Stromal cell of bone marrow (primary cell): Measurements from ENCODE around the gene FNDC10.
"Not testable (repeated sequence)": the region's sequence is repeated elsewhere in the genome, so short reads cannot be mapped to it uniquely, and the experiment has no call there.

Experiments
- DNase-seq: peaks from one replicate; pipeline ENCODE4 v3.0.0-alpha.2; 2012; ENCODE audit warnings: low read depth

Gene FNDC10

GRCh38 chr1:1599935-1600860 lies at the start of gene FNDC10:
Gene FNDC10 (minus strand): TSS chr1:1600135. CDS start chr1:1600015, 120 bp downstream.
- DNase-seq, result no peak

- not testable (repeated sequence) for DNase-seq
Measured at GRCh38 chr1:1648265-1648664, 48.3 kb upstream of the FNDC10 start.

DNA sequence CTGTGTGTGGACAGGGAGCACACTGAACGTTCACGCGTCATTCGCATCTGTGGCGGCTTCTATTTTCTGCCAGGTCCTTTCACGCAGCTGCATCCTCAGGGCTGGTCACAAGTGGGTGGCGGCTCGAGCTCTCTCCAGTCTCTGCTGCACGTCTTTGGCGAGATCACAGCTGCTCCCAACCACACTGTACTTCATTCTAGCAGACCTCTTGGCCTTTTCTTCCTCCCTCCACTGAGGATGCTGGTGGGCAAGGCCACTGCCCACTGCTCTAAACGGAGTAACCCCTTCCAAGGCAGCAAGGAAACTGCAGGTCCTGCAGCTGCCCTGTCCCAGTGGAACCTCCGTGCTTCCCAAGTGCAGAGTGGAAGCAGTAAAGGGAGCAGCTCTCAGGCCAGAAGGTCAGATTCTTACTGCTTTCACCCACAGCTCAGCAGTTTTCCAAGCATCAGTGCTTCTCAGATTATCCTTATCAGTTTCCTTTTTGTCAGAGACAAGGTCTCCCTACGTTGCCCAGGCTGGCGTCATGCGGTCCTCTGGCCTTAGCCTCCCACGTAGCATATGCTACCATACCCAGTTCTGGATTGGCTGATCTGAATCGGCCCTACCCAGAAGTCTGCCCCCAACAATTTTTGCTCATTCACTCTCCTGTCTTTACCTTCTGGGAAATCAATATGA lies 47.8 kb upstream of the FNDC10 start:
- DNase-seq, result not testable (repeated sequence)

DNA sequence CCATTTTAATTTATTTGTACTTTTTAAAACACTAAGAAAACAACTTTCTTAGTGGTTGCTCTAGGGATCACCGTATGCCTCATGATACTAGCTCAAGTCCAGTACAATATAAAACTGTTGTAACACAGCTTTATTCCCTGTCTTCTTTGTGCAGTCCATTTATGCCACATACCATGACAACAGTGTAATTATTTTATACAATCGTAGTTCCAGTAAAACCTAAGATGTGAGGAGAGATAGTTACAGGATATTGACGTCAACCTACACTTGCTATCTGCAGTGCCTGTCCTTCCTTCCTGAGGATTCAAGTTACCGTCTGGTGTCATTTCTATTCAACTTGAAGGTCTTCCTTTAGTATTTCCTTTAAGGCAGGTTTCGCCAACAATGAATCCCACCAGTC lies 46.4 kb upstream of the FNDC10 start:
- not testable (repeated sequence) for DNase-seq

DNA sequence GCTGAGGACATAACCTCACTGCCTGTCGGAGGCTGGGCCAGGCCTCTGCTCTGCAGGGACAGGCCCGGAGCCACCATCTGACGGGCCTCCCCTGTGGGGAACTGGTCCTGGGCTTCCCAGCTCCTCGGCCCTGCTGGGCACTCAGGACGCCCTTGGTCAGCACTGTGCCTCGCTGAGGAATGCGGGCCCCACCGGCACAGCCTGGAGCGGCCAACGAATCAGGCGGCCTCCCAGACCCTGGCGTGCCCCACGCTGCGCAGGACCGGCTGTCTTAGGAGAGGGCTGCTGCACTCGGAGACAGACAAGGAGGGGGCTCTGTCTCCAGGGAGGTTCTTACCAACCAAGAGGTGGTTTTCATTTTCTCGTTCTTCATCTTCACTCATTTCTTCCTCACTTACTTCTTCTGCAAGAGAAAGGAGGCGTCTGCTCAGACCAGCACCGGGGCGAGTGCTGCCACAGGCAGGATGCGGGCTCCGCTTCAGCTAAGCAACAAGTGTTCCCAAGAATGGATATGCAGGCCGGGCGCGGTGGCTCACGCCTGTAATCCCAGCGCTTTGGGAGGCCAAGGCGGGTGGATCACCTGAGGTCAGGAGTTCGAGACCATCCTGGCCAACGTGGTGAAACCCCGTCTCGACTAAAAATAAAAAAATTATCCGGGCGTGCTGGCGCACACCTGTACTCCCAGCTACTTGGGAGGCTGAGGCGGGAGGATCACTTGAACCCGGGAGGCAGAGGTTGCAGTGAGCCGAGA lies 41.0 kb upstream of the FNDC10 start:
- not testable (repeated sequence) for DNase-seq

DNA sequence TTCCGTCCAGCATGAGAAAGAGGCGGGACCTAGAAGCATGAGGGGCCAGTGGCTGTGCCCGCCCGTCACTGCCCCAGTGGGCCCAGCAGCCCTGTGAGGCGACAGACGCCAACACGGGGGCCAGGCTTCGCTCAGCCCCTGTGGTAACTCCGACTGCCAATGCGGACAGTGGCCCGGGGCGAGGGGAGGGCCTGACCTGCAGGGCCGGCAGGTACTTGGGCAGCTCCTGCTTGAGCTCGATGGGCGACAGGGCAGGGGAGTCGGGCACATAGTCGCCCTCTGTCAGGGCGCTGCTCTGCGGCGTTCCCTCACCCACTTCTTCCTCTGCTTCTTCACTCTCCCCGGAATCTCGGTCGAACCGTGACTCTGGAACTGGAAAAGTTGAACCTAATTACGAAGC lies 40.1 kb upstream of the FNDC10 start:
- not testable (repeated sequence) for DNase-seq

DNA sequence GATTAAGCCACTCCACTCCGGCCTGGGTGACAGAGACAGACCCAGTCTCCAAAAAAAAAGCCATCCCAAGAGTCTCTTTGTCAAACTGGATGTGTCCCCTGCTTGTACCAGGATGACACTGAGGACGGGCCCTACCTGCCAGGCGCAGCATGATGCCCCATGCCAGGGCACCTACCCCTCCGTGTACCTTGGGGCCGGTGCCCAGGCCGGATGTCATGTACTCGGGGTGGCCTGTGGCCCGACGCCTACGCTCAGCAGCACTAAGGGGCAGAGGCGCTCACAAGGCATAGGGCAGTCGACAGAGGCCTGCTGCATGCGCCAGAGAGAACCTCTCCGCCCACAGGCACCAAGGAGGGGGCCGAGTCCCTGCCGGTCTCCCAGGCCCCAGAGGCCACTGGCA lies 39.4 kb upstream of the FNDC10 start:
- DNase-seq, result not testable (repeated sequence)

DNA sequence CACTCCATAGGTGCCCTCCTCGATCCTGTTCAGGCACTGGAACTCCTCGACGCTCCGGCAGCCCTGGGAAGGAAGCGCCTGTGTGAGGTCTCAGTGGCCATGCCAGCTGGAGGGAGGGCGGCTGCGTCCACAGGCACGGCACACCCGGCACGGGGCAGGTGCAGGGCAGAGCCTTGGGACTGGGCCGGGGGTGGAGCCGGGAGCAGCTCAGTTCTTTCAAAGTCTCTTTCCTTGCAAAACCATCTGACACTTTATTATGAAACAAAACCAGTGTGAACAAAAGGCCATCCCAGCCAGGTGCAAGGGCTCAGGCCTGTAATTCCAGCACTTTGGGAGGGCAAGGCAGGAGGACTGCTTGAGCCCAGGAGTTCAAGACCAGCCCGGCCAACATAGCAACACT lies 38.6 kb upstream of the FNDC10 start:
- not testable (repeated sequence) for DNase-seq

DNA sequence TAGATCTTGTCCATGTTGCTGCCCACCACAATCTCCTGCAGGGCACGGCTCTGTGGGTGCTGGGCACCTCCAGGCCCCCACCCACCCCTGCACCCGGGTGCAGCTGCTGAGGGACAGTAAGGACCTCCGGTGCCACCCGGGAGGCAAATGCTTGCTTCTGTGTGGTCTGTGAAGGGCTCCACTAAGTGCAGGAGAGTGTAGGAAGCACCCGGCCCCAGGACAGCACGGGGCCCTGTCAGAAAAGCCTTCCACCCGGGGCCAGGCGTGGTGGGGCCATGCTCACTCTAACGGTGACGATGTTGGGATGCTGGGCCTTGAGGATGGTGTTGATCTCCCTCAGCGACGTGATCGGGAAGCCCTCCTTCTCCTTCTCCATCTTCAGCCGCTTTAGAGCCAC lies 37.5 kb upstream of the FNDC10 start:
- not testable (repeated sequence) for DNase-seq

DNA sequence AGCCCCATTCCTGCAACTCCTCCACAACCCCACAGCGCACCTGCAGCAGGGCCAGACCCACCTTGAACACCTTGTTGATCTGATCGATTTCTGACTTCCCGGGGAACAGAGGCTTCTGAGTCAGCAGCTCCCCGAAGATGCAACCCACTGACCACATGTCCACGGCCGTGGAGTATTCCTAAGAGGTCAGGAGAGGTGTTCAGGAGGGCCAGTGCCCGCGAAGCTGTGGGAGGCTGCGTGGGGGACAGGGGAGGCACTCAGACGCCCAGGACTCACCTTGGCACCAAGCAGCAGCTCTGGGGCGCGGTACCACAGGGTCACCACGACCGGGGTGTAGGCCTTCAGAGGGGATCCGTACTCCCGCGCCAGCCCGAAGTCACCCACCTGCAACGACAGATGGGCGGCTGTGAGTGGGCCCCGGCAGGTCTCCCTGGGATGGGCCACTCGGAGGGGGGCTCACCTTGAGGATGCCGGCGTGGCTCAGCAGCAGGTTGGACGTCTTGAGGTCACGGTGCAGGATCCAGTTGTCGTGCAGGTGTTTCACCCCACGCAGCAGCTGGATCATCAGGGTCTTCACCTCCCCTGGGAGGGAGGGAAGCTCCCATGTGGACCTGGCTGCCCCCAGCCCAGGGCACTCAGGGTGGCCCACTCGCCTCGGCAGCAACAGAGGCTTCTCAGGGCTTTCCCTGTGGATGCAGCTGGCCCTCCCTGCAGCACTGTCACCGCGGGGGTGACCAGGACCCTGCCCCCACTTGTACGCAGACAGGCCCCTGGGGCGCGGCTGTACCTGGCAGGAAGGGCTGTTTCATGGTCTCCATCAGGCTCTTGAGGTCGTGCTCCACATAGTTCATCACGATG lies 36.9 kb upstream of the FNDC10 start:
- not testable (repeated sequence) for DNase-seq

DNA sequence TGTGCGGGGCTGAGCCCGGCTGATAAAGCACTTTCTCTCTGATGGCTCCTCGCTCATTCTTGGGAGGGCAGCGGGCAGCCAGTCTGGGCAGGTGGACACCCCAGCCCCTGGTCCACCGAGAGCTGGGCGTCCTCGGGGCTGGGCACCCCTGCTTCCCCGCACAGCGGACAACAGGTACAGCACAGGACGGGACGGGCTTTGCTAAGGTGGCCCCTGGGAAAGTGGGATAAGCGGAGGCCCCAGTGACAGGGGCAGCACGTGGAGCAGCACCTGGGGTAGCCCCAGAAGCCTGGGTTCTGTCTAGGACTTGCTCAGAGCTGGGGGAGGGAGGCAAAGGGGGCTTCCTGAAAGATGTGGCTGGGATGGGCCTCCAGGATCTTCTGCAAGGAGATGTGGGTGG lies 34.7 kb upstream of the FNDC10 start:
- not testable (repeated sequence) for DNase-seq

DNA sequence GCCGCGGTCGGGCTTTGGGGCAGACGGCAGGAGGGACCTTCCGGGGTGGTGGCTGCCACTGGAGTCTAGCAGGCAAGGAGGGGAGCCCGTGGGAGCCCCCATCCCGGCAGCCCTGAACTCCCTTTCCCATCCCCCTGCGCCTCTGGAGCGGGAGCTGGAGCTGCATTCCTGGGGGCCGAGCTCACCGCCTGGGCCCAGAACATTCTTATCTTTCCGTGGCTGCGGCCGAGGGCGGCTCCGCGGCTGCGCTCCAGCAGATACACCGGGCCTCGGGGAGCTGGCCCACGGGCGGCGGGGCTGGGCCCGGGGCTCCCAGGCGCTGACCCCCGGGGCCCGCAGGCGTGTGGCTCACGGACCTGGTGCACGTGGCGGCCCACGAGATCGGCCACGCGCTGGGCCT lies 33.5 kb upstream of the FNDC10 start:
- not testable (repeated sequence) for DNase-seq

DNA sequence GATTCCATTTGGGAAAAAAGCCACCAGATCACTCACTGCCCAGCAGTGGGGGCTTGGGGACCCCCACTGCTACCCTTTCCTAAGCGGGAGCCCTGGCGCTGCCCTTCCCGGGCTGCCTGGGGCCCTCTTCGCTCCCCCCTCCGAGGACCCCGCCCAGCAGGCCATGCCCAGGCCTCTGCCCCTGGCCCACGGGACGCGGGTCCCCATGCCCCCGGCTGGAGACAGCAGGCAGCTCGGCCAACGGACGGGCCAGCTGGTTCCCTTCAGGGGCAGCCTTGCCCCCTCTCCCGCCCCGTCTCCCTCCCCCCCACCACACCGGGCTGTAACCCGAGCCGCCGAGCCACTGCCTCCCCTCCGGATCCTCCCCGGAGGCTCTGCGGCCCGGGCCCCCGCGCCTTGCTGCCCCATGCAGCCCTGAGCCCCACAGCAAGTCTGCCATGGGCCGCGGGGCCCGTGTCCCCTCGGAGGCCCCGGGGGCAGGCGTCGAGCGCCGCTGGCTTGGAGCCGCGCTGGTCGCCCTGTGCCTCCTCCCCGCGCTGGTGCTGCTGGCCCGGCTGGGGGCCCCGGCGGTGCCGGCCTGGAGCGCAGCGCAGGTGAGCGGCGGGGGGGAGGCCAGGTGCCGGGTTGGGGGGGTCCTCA lies 32.0 kb upstream of the FNDC10 start, which contains the start of gene MMP23B:
Gene MMP23B, plus strand, starts transcription at position 392 of the 639 bp plus-strand sequence. Its CDS starts 46 bp downstream, at position 438.
- DNase-seq, result no peak

GRCh38 chr1:1630965-1631781 lies 31.2 kb upstream of the FNDC10 start:
- no peak for DNase-seq

DNA sequence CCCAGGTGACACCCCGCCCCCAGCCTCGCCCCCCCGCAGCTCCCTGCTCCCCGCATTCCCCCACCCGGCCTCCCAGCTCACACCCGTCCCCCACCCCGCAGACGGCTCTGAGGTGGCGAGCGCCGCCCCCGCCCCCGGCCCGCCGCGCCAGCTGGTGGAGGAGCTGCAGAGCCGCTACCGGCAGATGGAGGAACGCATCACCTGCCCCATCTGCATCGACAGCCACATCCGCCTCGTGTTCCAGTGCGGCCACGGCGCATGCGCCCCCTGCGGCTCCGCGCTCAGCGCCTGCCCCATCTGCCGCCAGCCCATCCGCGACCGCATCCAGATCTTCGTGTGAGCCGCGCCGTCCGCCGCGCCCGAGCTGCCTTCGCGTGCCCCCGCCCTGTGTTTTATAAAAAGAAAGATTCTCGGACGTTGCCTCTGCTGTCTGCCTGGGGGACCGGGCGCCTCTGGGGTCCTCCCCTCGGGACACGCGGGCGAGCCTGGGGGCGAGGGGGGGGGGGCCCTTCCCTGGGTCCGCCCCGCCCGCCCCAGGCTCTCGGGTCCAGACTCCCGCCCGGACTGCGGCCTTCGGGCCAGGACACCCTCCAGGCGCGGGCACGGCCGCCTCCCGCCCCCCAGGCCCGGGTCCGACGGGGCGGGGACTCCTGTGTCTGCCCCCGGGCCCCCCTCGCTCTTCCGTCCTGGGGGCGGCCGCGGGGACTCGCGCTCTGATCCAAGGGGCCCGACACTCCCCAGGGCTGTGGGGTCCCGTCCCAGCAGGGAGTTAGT lies 30.4 kb upstream of the FNDC10 start:
- DNase-seq, result no peak

DNA sequence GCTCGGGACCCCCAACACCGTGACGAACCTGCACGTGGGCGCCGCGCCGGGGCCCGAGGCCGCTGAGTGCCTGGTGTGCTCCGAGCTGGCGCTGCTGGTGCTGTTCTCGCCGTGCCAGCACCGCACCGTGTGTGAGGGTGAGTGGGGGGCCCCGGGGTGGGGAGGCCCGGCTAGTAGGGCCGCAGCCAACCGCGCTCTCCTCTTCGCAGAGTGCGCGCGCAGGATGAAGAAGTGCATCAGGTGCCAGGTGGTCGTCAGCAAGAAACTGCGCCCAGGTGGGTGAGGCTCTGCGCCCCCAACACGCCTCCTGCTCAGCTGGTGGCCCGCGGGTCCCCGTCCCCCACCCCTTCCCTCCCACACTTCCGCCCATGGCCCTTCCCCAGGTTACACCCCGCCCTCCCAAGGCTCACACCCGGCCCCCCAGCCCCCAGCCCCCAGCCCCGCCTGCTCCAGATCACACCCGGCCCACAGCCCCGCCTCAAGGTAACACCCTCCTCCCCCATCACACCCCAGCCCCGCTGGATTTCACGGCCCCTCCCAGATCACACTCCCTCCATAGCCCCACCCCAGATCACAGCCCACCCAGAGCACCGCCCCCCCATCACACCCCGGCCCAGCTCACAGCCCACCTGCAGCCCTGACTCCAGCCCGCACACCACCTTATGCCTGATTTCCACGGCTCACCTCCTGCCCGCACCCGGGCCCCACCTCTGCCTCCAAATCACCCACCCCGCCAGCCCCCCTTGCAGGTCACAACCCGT lies 29.7 kb upstream of the FNDC10 start:
- no peak for DNase-seq

GRCh38 chr1:1628754-1629429 lies 29.0 kb upstream of the FNDC10 start:
- no peak for DNase-seq
